ENCODE measurements around the gene C4orf50. TPM values are rescaled to one million over a fixed set of nuclear protein-coding genes. Genes with fewer than 3 reads are reported as not detected.

Gene C4orf50
- total RNA-seq, 1 donor from 2014 or later: 0.16 TPM

DNA sequence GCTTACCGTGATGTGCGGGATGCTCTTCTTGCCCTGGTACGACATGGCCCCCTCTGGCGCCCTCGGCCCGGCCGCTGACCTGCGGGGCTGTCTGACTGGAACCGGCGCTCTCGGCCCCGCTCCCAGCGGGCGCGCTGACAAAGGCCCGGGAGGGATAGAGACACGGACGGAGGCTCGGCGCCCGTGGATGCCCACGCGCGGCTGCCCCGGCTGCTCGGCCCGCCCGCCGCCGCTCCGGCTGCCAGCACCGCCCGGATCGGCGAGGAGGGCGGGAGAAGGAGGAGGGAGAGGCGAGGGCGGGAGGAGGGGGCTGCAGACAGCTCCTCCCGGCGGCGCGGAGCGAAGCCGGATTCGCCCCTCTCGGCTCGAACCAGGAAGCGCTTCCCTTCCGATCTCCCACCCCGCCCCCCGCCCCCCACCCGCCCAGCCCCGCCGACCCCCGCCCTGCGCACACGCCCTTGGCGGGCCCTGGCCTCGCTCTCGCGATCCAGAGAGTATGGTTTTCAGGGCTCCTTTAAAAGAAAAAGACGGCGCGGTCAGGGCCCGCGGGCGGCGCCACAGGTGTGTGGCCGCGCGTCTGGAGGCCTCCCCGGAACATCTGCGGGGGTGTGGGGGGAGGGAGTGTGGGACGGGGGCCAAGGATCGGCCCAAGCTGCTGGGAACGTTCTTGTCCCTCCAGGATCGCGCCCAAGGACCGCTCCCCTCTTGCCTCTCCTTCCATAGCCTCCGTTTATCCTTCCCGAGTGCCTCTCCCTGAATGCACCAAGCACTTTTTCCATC lies 129.8 kb downstream of the C4orf50 start:
- no peak for DNase-seq
- intact Hi-C loops (cut with micrococcal nuclease): no loop called here
- Mint-ChIP-seq H3K4me3 (no peak overlapping the region), H3K27ac (no peak overlapping the region), H3K36me3 (ENCODE audit: low read depth) (peaks cover 1% of the 10 kb centered on the region), H3K27me3 (peaks cover 53% of the 10 kb centered on the region), H3K4me1 (no peaks in the 10 kb centered on the region), H3K9me3 (peaks cover 2% of the 10 kb centered on the region)

DNA sequence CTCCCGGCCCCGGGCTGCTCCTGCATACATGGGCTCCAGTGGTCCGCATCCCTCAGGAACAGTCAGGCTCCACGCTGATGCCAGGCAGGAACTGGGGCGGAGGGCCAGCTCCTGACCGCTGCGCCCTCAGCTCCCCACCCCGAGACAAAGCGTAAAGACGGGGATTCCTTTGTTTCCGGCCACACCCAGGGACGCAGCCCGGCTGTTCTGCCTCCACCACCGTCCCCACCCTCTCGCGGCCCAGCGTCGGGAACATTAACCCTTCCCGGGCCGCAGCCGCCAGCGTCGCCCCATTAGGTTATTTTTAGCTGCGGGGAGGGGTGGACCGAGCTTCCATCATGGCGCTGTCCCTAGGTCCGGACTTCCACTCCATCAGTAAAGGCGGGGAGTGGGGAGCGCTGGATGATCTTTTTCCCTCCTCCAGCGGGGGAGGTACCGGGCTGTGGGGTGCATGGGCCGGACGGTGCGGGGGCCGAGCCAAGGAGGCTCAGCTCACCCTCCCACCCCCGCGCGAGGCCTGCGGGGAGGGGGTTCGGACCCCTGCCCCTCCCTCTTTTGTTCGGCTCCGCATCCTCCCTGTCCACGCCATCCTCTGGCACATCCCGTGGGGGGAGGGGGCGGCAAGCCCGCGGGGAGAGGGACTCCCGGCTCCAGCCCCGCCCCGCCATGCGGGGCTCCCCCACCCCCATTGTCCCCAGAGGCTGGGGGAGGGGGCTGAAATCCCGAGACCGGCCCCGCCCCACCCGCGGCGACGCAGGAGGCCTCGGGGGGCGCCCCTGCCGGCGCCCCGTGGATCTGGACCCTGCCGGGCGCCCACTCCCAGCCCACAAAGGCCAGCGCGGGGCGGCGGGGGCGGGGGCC lies 130.6 kb downstream of the C4orf50 start:
- H3K4me1 Mint-ChIP-seq: no peaks in the 10 kb centered on the region
- H3K4me3 Mint-ChIP-seq: no peak overlapping the region
- intact Hi-C loops (cut with micrococcal nuclease): no loop called here
- H3K36me3 Mint-ChIP-seq (ENCODE audit: low read depth): no peaks in the 10 kb centered on the region
- no peaks in the 10 kb centered on the region for H3K9me3 Mint-ChIP-seq
- H3K27ac Mint-ChIP-seq: no peak overlapping the region
- DNase-seq: no peak
- H3K27me3 Mint-ChIP-seq: peaks cover 57% of the 10 kb centered on the region

DNA sequence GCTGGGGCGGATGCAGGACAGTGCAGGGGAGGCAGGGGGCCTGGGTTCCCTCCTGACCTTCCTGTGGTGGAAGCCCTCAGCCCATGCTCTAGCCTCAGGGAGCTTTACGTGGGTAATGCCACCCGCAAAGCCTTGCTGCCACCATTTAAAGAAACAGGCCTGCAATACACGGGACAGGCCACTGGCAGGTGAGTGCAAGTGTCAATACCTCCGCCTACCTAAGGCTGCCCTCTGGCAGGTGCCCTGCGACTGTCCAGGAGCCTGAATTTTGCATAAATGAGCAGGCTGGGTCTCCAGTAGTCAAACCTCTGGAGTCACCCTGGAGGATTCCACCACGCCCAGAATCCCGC lies 131.2 kb downstream of the C4orf50 start:
- no peaks in the 10 kb centered on the region for H3K4me1 Mint-ChIP-seq
- DNase-seq: no peak
- H3K9me3 Mint-ChIP-seq: no peaks in the 10 kb centered on the region
- intact Hi-C loops (cut with micrococcal nuclease): no loop called here
- H3K27ac Mint-ChIP-seq: no peak overlapping the region
- H3K4me3 Mint-ChIP-seq: no peak overlapping the region
- H3K36me3 Mint-ChIP-seq (ENCODE audit: low read depth): no peaks in the 10 kb centered on the region
- peaks cover 55% of the 10 kb centered on the region for H3K27me3 Mint-ChIP-seq

DNA sequence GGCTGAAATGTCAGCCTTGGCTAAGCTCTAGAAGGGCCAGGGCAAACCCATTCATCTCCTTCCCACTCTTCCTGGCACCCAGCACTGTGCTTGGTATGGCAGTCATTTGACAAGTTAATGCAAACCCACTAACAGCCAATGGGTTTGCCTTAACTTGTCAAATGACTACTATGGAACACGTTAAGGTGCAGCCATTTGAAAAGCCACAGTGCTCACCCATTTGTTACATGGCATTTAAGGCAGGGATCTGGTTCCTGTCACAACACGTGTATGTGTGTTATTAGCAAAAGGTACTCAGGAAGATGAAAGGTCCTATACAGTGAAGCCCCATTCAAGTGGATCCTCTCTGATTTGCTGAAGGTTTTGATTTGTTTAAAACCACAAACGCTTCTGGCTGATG lies 132.5 kb downstream of the C4orf50 start:
- Mint-ChIP-seq H3K4me1 (no peaks in the 10 kb centered on the region), H3K9me3 (no peaks in the 10 kb centered on the region), H3K27me3 (peaks cover 46% of the 10 kb centered on the region), H3K36me3 (ENCODE audit: low read depth) (no peaks in the 10 kb centered on the region), H3K4me3 (no peak overlapping the region), H3K27ac (no peak overlapping the region)
- intact Hi-C loops (cut with micrococcal nuclease): no loop called here
- peak; percentile 45 for DNase-seq

DNA sequence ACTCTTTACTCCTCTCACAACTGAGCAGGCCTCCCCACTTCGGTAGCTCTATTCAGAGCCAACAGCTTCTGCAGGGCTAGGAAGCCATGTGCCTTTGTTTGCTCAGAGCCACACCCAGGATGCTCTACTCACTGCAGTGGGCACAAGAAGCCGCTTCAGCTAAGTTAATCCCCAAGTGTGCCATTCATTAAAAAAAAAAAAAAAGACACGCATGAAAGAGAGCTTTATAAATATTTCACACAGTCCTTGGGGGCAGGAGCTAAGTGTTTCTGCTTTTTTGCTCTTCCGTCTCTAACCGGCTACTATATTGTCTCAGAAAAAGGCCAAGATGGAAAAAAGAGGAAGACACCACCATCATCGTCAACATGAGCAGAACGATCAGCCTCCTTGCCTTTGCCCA lies 133.4 kb downstream of the C4orf50 start:
- Mint-ChIP-seq H3K4me1 (no peaks in the 10 kb centered on the region), H3K9me3 (no peaks in the 10 kb centered on the region), H3K27ac (no peak overlapping the region), H3K27me3 (peaks cover 44% of the 10 kb centered on the region), H3K36me3 (ENCODE audit: low read depth) (no peaks in the 10 kb centered on the region), H3K4me3 (no peak overlapping the region)
- intact Hi-C loops (cut with micrococcal nuclease): no loop called here
- no peak for DNase-seq

- H3K36me3 Mint-ChIP-seq (ENCODE audit: low read depth): no peaks in the 10 kb centered on the region
- no peaks in the 10 kb centered on the region for H3K9me3 Mint-ChIP-seq
- no peak overlapping the region for H3K4me3 Mint-ChIP-seq
- peaks cover 35% of the 10 kb centered on the region for H3K27me3 Mint-ChIP-seq
- no peaks in the 10 kb centered on the region for H3K4me1 Mint-ChIP-seq
- no peak overlapping the region for H3K27ac Mint-ChIP-seq
- intact Hi-C loops (cut with micrococcal nuclease): no loop called here
- no peak for DNase-seq
These were observed 134.3 kb downstream of the C4orf50 start for GRCh38 chr4:5883916-5884315.

- Mint-ChIP-seq H3K27me3 (peaks cover 32% of the 10 kb centered on the region), H3K4me3 (no peak overlapping the region), H3K36me3 (ENCODE audit: low read depth) (no peaks in the 10 kb centered on the region), H3K9me3 (no peaks in the 10 kb centered on the region), H3K27ac (no peak overlapping the region), H3K4me1 (no peaks in the 10 kb centered on the region)
- no peak for DNase-seq
- intact Hi-C loops (cut with micrococcal nuclease): no loop called here
These were observed 135.3 kb downstream of the C4orf50 start for GRCh38 chr4:5882947-5883346.

DNA sequence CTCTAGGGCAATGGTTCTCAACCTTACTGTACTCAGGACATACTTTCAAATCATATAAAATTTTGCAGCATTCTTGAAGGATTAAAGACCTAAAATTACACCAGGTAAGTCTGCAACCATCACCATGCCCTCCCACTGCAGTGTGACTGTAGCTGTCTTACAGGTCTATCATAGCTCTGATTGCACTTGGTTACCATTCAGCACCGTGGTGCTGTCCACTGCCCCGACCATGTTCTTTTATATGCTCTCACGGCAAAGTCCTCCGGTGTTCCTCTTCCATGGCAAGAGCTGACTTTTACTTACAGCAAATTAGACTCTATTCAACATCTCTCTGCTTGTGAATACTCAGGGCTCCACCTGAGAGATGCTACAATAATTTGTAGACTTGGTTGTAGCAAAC lies 136.9 kb downstream of the C4orf50 start:
- Mint-ChIP-seq H3K9me3 (no peaks in the 10 kb centered on the region), H3K36me3 (ENCODE audit: low read depth) (no peaks in the 10 kb centered on the region), H3K4me1 (no peaks in the 10 kb centered on the region), H3K4me3 (no peak overlapping the region), H3K27me3 (peaks cover 22% of the 10 kb centered on the region), H3K27ac (no peak overlapping the region)
- intact Hi-C loops (cut with micrococcal nuclease): no loop called here
- no peak for DNase-seq

- Mint-ChIP-seq H3K27me3 (peaks cover 10% of the 10 kb centered on the region), H3K9me3 (peaks cover 4% of the 10 kb centered on the region), H3K4me1 (no peaks in the 10 kb centered on the region), H3K27ac (no peak overlapping the region), H3K36me3 (ENCODE audit: low read depth) (no peaks in the 10 kb centered on the region), H3K4me3 (no peak overlapping the region)
- DNase-seq: no peak
- intact Hi-C loops (cut with micrococcal nuclease): no loop called here
These were observed 139.9 kb downstream of the C4orf50 start for GRCh38 chr4:5878359-5878758.

- Mint-ChIP-seq H3K4me1 (no peaks in the 10 kb centered on the region), H3K36me3 (ENCODE audit: low read depth) (no peaks in the 10 kb centered on the region), H3K27ac (no peak overlapping the region), H3K9me3 (peaks cover 4% of the 10 kb centered on the region), H3K4me3 (no peak overlapping the region), H3K27me3 (peaks cover 4% of the 10 kb centered on the region)
- intact Hi-C loops (cut with micrococcal nuclease): no loop called here
- no peak for DNase-seq
These were observed 140.8 kb downstream of the C4orf50 start for GRCh38 chr4:5877392-5877791.

DNA sequence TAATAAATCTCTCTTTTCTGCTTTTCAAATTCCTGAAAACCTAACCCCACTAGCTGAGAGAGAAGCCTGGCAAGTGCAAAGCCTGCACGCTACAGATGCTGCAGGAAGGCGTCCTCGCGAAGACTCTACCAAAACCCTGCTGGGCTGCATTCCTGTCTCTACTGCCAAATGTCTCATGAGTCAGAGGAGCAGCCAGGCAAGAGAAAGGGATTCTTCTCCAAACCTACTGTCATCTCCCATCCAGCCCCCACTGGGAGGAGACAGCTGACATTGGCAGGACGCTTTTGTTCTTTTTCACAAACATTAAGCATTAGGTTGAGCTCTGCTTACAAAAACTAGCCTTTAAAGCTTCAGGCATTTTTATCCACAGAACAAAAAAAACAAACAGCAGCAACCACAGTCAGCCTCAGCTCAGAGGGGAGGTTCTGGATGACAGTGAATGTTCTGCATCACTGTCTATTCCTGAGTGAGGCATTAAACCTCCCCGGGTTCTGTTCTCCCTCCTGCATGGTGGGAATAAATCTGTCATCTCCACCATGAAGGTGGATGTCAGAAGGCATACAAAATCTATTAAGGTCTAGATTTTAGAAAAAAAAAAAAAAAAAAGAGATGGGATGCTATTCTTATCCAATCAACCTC lies 143.3 kb downstream of the C4orf50 start:
- Mint-ChIP-seq H3K27me3 (no peaks in the 10 kb centered on the region), H3K27ac (no peak overlapping the region), H3K9me3 (peaks cover 4% of the 10 kb centered on the region), H3K4me1 (peaks cover 6% of the 10 kb centered on the region), H3K4me3 (no peak overlapping the region), H3K36me3 (ENCODE audit: low read depth) (no peaks in the 10 kb centered on the region)
- no peak for DNase-seq
- intact Hi-C loops (cut with micrococcal nuclease): no loop called here

- H3K4me3 Mint-ChIP-seq: no peak overlapping the region
- H3K27me3 Mint-ChIP-seq: peaks cover 8% of the 10 kb centered on the region
- intact Hi-C loops (cut with micrococcal nuclease): no loop called here
- no peak overlapping the region for H3K27ac Mint-ChIP-seq
- H3K4me1 Mint-ChIP-seq: peaks cover 19% of the 10 kb centered on the region
- DNase-seq: no peak
- no peaks in the 10 kb centered on the region for H3K36me3 Mint-ChIP-seq (ENCODE audit: low read depth)
- H3K9me3 Mint-ChIP-seq: peaks cover 4% of the 10 kb centered on the region
These were observed 147.5 kb downstream of the C4orf50 start for GRCh38 chr4:5870701-5871100.

DNA sequence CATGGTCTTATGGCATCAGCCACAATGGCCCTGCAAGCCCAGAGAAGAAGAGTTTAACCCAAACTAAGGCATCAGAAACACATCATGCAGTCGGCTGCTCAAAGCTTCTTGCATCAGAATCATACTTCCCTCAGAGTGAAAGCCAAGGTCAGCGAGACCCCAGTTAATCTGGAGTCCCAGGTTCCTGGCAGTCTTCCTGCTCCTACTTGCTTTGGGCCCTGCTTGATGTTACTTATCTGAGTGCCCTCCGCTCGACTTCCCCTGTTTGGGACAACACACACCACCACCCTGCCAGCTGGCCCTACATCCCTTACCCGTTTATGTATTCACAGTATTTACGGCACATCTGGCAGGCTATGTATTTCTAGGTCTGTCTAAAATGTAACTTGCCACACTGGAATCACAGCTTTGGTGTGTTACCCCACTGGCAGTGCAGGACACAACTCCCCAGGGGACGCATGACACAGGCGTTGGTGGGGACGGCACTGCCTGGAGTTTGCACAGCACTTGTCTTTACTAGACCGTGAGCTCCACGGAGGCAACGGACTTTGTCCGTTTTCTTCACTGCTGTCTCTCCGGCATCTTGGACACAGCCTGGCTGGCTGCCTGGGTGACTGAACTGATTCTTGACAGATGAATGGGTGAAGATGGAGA lies 148.1 kb downstream of the C4orf50 start:
- Mint-ChIP-seq H3K27ac (no peak overlapping the region), H3K27me3 (peaks cover 8% of the 10 kb centered on the region), H3K4me1 (peaks cover 21% of the 10 kb centered on the region), H3K4me3 (no peak overlapping the region), H3K9me3 (peaks cover 4% of the 10 kb centered on the region), H3K36me3 (ENCODE audit: low read depth) (no peaks in the 10 kb centered on the region)
- intact Hi-C loops (cut with micrococcal nuclease): loop anchor here (10.0 kb wide), 1 partner anchor 315 kb away; no protein-coding TSS in a partner anchor
- no peak for DNase-seq

All from activated CD4-positive, alpha-beta T cell treated with anti-CD3 and anti-CD28 coated beads, Interleukin-2, amount 10 ng/mL, durations not matched to agents 24 days and 14 days (primary cell).